CD4-positive, alpha-beta T cell treated with Interleukin-17A for 1 hour (primary cell): ENCODE measurements around the gene PIAS1.
"Not testable (repeated sequence)": the region's sequence is repeated elsewhere in the genome, so short reads cannot be mapped to it uniquely, and the experiment has no call there.

Experiments used
- DNase-seq: peaks from one replicate; pipeline ENCODE4 v3.0.0-alpha.2; 2020

The PIAS1 gene

DNA sequence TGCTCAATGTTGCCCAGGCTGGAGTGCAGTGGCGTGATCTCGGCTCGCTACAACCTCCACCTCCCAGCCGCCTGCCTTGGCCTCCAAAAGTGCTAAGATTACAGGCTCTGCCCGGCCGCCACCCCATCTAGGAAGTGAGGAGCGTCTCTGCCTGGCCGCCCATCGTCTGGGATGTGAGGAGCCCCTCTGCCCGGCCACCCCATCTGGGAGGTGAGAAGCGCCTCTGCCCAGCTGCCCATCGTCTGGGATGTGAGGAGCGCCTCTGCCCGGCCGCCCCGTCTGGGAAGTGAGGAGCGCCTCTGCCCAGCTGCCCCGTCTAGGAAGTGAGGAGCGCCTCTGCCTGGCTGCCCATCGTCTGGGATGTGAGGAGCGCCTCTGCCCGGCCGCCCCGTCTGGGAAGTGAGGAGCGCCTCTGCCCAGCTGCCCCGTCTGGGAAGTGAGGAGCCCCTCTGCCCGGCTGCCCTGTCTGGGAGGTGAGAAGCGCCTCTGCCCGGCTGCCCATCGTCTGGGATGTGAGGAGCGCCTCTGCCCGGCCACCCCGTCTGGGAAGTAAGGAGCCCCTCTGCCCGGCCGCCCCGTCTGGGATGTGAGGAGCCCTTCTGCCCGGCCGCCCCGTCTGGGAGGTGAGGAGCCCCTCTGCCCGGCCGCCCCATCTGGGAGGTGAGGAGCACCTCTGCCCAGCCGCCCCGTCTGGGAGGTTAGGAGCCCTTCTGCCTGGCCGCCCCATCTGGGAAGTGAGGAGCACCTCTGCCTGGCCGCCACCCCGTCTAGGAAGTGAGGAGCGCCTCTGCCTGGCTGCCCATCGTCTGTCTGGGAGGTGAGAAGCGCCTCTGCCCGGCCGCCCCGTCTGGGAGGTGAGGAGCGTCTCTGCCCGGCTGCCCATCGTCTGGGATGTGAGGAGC, 167.7 kb downstream of the PIAS1 start:
- not testable (repeated sequence) for DNase-seq

DNA sequence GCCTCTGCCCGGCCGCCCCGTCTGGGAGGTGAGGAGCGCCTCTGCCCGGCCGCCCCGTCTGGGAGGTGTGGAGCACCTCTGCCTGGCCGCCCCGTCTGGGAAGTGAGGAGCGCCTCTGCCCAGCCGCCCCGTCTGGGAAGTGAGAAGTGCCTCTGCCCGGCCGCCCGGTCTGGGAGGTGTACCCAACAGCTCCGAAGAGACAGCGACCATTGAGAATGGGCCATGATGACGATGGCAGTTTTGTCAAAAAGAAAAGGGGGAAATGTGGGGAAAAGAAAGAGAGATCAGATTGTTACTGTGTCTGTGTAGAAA, 168.3 kb downstream of the PIAS1 start:
- not testable (repeated sequence) for DNase-seq

DNA sequence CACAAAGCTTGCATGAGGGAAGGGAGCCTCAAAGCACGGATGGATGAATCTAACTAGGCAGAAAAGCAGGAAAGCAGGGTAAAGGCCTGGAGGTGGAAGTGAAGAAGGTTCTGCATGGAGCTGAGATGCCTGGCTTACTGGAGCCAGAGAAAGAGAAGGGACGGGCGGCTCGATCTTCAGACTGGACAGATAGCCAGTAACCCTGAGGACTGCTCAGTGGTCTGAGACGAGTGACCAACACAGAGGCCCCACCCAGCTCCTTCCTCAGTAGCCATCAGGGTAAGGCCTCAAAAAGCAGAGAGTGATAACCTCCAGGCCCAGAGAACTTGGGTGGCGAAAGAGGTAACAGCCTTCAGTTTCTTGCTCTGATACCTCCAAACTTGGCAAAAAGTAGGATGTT, 169.1 kb downstream of the PIAS1 start:
- no peak for DNase-seq

DNA sequence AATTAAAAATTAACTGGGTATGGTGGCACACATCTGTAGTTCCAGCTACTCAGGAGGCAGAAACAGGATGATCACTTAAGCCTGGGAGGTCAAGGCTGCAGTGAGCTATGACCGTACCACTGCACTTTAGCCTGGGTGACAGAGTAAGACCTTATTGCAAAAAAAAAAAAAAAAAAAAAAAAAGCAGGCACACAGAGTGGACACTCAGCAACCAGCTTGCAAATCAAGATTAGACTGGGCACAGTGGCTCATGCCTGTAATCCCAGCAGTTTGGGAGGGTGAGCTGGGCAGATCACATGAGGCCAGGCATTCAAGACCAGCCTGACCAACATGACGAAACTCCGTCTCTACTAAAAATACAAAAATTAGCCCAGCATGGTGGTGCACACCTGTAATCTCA, 170.0 kb downstream of the PIAS1 start:
- DNase-seq = no peak

DNA sequence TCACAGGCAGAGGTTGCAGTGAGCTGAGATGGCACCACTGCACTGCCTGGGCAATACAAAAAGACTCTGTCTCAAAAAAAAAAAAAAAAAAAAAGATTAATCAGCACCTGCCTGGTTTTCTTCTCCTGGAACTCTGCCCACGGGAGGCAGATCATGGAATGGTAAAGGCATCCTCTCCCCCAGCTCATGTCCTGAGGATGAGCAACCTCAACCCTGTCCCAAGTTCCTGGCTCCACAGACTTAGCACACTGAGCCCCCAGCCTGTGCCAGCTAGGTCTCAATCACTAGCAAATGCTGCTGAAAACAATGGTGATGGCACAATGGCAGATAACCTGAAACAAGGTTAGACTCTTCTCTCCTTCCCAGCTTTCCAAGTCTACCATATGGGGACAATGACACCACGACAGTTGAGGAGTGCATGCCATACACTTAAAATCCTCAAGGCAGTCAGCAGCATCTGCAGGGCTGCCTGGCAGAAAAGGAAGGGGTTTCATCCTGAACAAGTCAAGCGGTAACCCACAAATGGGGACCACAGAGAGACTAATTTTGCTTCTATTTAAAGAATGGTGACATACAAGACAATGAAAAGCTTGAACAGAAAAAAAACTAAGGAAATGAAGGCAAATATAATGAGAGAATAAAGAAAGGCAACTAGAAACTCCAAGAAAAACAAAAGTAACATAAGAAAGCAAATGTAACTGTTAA, 170.6 kb downstream of the PIAS1 start:
- no peak for DNase-seq

DNA sequence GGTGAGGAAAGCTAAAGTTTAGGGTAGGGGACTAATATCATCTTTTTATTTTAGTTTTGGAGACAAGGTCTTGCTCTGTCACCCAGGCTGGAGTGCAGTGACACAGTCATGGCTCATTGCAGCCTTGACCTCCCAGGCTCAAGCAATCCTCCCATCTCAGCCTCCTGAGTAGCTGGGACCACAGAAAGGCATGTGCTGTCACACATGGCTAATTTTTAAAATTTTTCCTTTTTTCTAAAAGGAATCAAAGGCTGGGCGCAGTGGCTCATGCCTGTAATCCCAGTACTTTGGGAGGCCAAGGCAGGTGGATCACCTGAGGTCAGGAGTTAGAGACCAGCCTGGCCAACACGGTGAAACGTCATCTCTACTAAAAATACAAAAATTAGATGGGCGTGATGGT, 171.3 kb downstream of the PIAS1 start:
- not testable (repeated sequence) for DNase-seq

DNA sequence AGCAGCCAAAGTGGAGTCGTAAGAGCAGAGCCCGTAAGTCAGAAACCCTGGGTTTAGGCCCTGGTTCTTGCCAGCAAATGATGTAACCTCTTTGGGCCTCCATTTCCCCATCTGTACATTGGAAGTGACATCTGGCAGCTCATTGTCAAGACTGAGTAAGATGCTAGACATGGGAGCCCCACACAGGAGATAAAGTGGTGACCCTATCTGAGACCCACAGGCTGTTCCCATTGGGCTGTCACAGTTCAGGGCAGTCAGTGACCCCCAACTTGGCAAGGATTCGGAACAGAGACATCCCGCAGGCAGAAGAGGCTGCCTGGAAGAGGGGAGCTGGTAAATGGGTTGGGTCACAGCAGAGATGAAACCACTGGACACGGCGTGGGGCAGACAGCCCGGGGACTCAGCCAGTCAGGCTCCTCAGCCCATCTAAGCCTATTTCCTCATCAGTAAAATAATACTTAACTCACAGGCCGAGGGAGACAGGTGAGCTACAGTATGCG, 173.6 kb downstream of the PIAS1 start:
- DNase-seq = no peak

DNA sequence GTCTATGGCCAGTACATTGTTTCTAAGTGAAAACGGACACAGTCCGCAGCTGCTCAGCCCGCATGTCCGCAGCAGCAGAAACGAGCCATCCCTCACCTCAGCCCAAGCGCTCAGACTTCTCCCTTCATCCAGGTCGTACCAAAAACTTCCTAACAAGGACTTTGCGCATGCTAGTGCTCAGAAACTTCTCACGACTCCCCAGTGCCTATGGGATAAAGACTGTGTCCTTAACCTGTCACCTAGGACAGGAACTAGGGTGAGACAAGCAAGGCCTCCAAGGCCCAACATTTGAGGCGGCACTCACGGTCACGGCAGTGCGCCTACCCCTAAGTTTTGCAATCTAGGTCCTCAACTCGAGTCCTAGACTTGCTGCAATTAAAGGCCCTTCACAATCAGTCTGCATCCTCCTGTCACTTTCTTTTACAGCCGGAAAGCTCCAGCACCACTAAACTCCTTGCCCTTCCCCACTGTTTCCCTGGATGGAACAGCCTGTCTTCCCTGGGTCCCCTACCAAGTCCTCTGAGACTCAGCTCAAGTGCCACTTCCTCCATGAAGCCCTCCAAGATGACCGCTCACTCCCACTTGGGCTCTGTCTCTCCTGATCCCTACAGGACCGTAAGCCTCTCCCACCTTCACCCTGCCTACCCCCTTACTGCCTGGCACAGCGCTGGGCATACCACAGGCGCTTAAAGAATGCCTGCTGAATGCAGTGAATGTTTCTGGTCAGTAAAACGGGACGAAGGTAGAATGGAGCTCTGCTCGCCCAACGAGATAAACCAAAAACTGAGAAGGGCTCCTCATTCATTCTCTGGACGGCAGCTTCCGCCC, 174.2 kb downstream of the PIAS1 start:
- DNase-seq = no peak

DNA sequence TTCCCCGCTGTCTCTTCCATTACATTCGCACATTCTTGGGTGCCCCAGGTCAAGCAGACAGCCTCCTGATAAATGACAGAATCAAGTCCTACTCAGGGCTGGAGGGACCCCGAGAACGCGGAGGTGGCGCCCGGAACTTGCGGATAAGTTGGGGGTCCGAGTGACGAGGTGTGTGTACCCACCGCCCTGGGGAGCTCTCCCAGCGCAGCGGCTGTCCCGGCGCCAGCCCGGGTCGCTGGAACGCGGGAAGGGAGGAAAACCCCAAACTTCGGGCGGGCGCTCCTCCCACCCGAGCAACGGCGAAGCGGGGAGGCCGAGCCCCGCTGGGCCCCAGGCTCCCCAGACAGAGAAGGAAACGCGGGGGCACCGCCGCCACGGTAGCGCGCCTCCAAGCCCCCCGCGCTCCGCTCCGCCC, 174.9 kb downstream of the PIAS1 start:
- DNase-seq = no peak

DNA sequence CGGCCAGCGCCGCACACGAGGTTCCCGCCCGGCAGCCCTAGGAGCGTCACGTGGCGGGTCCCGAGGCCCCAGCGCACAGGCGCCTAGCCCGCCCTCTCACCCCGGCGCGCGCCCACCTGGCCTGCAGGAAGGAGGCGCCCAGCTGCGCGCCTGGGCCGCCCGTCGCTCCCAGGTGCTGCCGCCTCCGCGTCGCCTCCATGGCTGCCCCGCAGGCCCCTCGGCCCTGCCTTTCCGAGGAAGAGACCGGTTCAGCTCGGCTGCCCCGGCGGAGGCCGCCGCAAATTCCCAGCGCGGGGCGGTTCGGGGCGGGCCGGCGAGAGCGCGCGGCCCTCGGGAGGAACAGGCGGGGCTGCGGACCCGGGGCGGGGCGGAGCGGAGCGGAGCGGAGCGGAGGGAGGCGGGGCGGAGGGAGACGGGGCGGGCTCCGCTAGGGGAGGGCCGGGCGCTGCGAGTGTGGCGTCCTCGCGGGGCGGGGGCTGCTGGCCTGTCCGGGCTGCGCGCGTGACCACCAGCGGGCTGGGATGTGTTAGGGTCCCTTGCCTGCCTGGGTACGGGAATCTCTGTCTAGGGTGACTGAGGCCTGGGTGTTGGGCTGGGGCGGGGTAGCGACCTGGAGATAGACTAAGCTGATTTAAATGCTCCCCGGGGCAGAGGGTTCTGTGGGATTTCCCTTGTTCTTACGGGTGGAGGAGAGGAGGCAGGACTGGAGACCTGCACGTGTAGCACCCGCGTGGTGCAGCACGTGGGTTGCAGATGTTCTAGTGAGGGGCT, 175.5 kb downstream of the PIAS1 start, which contains the start of gene CLN6:
CLN6 (minus strand) TSS at position 343 of the 771 bp plus-strand sequence; CDS start at position 199, 144 bp downstream.
- peak; percentile 82 for DNase-seq

DNA sequence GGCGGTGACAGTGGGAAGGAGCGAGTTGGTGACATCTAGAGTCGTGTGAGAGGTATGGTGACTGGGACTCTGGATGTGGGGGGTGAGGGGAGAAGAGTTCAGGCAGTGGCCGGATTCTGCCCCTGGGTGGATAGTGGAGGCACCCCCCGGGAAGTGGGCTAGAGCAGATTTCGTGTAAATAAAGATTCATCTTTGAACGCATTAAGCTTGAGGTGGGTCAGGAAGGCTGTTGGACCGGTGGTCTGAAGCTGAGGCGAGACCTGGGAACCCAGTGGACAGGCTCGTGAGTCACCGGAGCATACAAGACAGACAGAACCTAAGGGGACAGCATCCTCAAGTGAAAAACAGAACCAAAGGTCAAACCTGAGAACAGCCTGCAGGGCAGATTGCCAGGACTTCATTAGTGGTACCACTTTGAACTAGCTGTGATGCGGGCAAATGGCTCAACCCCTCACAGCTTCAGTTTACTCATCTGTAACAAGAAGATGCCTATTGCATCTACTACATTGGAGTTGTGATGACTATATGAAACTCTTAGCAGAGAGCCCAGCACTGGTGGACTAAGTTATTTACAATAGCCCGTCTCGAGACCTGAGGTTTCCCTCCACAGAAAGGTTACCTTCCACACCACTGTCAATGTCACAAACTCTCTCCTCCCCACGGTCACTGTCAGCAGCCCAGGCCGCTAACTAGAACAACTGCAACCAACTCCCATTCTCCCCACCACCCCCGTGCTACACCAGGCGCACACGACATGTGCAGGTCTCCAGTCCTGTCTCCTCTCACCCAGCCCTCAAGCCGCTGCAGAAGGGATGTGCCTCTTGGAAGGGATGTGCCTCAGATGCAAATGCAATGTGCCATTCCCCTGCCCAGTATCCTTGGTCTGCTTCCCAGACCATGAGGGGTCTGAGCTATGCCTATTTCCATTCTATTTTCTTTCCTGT, 176.3 kb downstream of the PIAS1 start:
- no peak for DNase-seq

DNA sequence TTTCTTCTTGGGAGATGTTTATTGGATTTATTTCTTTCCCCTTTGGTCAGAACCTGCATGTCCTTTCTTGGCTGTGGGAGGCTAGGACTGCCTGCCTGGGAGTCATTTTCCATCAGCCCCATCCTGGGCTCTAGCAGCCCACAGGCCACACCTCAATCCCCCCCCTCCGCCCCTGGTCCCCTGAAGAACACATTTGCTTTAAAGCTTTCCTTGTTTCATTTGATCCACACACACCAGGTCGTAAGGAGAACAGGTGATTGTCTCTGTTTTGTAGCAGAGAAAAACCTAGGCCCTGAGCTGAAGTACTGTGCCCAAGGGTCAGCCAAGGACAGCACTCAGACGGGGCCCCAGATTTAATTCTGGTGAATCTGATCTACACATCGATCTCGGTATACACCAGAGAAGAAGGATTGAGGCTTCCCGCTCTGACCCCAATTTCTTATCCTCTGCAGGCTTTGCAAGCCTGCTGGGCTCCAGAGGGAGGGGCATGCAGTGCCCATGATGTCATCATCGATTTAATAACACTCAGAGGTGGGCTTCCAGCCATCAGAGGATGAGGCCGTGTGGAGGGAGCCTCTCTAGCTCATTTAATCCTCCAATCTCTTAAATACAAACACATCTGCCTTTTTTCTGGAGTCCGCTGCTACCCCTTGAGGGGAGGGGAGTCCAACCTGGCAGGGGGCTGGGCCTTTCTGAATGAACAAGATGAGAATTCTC, 177.1 kb downstream of the PIAS1 start:
- no peak for DNase-seq

DNA sequence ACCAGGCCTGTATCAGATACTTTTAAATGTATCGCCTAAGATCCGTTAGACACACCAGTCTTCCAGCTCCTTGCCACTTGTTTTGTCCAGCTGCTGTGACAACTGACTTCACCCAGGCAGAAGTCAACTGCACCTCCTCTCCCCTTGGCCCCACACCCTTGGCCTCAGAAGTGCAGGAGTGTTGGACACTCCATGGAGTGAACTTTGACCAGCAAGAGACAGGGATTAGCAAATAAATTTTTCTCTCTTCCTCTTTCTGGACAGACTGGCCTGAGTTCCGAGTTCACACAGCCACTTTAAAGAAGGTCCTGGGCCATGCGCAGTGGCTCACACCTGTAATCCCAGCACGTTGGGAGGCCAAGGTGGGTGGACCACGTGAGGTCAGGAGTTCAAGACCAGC, 178.3 kb downstream of the PIAS1 start:
- DNase-seq = no peak

DNA sequence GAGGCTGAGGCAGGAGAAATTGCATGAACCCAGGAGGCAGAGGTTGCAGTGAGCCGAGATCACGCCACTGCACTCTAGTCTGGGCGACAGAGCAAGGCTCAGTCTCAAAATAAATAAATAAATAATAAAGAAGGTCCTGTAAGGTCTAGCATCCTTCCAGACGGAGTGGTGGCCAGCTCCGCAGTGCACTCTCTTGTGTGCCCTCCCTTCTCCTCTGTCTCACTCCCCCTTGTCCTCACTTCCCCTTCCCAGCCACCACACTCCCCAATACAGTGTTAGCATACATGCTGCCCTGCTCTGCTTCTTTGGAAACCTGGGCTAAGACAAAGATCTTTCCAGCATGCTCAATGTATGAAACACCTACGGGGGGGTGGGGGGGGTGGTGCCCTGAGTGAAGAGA, 178.8 kb downstream of the PIAS1 start:
- DNase-seq = no peak

DNA sequence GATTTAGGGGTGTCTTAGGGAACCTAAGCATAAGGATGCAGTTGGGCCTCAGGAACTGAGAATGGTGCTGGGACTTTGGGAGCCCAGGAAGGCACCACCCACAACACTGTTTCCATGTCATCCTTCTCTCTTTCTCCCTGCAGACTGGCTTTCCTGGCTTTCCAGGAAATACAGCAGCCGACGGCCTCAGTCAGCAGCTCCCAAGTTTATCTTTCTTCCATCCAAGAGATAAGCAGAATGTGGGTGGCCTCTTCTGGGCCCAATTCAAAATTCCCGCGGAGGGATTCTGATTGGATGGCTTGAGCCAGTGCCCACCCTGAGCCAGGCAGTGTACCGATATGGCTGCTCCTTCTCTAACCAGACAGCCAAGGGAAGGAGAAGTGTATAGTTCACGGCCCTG, 179.9 kb downstream of the PIAS1 start:
- DNase-seq = no peak

DNA sequence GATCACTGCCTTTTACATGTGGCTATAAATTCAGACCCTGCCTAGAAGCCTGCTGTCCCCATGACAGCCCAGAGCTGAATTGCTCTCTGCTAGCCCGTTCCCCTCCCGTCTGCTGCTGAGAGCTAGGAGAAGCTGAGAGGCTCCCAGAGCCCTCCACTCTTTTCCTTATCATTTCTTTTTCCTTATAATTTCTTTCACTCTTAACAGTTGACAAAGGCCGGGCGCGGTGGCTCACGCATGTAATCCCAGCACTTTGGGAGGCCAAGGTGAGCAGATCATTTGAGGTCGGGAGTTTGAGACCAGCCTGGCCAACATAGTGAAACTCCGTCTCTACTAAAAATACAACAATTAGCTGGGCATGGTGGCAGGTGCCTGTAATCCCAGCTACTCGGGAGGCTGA, 180.4 kb downstream of the PIAS1 start:
- not testable (repeated sequence) for DNase-seq

DNA sequence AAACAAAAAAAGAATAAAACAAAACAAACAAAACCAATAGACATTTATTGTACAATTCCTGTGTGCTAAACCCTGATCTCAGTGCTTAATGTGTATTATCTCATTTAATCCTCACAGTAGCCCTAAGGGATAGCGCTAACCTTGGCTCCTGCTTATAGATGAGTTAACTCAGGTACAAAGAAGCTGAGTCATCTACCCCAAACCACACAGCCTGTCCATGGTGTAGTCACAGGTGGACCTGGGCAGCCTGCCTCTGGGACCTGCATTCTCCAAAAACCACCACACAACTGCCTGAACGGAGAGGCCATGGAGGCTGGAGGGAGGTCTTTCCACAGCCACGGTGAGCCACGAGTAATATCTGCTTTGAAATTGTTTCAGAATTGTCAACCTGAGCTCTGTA, 180.9 kb downstream of the PIAS1 start:
- no peak for DNase-seq

DNA sequence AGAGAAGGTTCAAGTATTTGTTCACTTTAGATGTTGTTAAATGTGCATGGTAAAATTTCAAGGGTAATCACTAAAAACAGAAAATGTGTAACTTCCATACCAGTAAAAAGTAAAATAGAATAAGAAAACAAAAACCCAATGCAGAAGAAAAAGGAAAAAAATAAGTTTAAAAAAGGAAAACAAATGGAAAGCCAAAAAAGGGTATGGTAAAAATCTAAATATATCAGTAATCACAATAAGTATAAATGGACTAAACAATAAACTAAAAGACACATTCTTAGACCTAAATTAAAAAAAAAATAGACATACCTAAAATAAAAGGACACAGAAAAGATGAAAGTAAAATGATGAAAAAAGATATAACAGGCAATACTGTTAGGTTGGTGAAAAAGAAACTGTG, 184.9 kb downstream of the PIAS1 start:
- DNase-seq = no peak

DNA sequence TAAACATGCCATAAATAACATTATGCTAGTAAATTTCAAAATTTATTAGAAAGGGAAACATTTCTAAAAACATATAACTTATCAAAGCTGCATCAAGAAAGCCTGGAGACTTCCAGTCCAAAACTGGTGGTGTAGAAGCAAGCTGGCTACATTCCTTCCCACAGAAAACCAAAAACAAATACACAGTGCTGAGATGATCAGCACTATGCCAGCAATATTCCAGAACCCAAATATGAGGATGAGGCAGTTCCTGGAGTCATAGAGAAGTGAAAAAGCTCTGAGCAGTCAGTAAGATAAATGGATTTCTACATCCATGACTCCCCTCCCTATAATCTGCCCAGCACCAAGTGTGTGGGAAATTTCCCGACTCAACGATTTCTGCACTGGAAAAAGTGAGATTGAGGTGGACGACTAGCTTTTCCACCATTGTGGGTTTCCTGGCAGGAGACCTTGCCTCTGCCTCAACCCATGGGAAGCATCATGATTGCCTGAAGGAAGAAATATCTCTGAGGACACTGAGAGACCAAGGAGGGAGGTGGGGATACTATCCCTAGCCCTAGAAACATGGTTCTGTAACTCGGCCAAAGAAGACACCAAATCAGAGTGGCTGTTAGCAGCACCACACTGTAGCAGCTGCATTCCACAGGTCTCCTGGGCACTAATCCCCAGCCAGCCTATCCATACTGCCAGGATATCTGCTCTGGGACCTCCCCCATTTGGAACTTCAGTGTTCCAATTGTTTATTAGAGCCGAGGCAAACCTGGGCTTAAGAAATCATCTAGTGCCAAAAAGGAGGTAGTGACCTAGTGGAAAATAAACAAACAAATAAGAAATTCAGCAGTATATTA, 187.2 kb downstream of the PIAS1 start:
- DNase-seq = no peak
